Tibial nerve (tissue), 4 donors: ENCODE measurements around the gene COL1A1.

Source experiments
- CTCF ChIP-seq, 5 experiments: fragments of 200-600 bp in 3 of 5; fragments of 450-650 bp in 2 of 5; sonication (generic) in 3 of 5; IDR thresholded peaks; one replicate each; pipeline ENCODE4 v1.5.1; 2016 to 2019; ENCODE audit warnings: antibody characterized with exemption in 5 of 5, mild to moderate bottlenecking in 3 of 5, moderate library complexity in 2 of 5
- EP300 ChIP-seq, 2 donors: sonication (generic); formaldehyde crosslinking; IDR thresholded peaks; one replicate each; pipeline ENCODE4 v1.6.1; 2017; ENCODE audit warnings: antibody characterized with exemption in 2 of 2, mild to moderate bottlenecking in 1 of 2

GRCh38 chr17:50190603-50191358 lies 10.7 kb downstream of the COL1A1 start:
- TF ChIP-seq EP300 (IDR thresholded peaks at IDR 0.05) (no peak), CTCF (IDR thresholded peaks at IDR 0.05) (no peak)
